ENCODE data around the gene NOS1.

NOS1 gene

DNA sequence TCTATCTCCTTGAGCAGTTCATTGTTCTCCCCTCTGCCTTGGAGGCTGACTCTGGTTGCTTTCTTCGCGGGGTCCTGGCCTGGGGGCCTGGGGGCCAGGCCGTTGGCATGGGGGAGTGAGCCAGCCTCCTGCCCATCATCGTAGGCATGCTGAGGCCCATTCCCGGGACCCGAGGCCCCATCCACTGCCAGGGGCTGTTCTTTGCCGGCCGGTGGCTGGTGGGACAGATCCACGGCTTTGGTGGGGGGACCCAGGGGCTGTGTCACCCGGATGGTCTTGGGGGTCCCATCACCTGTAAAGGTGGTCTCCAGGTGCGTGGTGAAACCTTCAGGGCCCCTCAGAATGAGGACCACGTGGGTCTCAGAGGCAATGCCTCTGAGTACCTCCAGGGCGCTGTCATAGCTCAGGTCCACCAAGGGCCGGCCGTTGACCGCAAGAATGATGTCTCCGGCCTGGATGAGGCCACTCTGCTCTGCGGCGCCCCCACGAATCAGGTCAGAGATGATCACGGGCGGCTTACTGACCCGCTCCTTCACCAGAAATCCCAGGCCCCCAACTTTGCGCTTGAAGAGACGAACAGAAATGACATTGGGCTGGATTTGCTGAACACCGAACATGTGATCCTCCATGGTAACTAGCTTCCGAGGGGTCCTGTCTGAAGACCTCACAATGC is 30.8 kb downstream of the NOS1 start:
- DNase-seq (ENCODE audit: low read depth in 2 of 2): no peak

DNA sequence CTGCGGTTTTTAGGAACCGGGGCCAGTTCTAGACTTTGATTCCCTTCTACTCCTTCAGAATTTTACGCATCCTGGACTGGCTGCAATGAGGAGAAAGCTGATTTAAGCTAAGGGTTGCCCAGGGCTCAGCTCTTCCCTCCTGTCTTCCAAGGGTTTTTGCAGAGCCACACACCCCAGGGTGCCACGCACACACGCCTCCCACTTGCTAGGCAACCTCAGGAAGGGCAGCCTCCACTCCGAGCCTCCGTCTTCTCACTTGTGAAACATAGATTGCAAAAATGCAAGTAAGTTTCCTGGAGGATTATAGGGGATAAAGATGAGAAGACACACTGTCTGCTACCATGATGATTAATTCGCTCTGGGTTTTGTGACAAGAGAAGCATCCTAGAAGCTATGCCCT is 31.7 kb downstream of the NOS1 start:
- no peak for DNase-seq (ENCODE audit: low read depth in 2 of 2)

DNA sequence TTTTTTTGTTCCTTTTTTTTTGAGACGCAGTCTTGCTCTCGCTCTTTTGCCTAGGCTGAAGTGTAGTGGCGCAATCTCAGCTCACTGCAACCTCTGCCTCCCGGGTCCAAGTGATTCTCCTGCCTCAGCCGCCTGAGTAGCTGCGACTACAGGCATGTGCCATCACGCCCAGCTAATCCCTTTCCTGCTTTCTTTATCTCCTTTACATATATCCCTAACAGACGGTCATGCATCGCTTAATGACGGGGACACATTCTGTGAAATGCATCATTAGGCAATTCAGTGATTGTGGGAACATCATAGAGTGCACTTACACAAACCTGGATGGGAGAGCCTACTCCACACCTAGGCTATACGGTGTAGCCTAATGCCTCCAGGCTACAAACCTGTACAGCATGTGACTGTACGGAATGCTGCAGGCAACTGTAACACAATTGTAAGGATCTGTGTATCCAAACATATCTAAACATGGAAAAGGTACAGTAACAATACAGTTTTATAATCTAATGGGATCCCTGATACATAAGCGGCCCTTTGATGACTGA is 32.8 kb downstream of the NOS1 start:
- no peak for DNase-seq (ENCODE audit: low read depth in 2 of 2)

DNA sequence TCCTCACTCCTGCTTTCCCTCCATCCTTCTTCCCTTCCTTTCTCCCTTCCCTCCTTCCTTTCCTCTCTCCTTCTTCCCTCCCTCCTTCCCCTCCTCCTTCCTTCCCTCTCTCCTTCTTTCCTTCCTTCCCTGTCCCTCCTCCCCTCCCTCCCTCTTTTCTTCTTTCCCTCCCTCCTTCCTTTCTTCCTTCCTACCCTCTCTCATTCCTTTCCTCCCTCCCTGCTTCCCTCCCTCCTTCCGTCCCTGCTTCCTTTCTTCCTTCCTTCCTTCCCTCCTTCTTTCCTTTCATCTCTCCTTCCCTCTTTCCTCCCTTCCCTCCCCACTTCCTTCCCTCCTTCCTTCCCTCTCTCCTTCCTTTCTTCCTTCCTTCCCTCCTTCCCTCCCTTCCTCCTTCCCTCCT is 39.0 kb downstream of the NOS1 start:
- no peak for DNase-seq (ENCODE audit: low read depth in 2 of 2)

DNA sequence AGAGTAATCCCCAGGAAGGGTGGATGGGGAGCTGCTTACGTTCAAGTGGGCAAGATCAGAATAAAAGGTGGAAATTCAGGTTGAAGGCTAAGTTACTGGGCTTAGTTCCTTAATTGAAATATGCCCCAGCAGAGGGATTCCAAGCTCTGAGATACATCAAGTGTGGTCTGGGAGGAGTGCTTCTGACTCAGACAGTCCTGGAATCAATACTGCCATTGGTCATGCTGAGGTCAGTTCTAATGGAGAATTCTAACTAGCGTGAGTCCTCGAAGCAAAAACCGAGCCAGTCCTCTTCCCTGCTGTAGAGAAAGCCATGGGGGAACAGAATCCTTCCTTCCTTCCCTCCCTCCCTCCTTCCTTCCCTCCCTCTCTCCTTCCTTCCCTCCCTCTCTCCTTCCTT is 39.9 kb downstream of the NOS1 start:
- no peak for DNase-seq (ENCODE audit: low read depth in 2 of 2)

DNA sequence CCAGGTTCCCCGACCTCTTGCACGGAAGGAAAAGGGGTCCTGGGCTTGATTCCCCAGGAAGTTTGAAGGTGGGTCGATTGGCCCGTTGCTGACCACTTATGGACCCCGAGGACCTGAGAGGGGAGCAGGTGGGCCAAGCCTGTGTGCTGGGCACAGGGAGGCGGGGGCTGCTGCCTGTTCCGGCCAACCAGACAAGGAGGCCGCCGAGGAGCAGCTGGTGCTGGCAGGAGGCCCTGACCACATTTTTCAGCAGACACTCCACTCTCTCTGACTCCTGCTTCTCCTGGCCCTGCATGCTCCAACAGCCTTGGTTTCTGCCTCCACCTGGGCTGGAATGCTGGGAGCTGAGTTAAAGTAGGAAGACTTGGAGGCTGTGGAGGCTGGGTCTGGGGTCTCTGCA is 42.8 kb downstream of the NOS1 start:
- DNase-seq (ENCODE audit: low read depth in 2 of 2): no peak

DNA sequence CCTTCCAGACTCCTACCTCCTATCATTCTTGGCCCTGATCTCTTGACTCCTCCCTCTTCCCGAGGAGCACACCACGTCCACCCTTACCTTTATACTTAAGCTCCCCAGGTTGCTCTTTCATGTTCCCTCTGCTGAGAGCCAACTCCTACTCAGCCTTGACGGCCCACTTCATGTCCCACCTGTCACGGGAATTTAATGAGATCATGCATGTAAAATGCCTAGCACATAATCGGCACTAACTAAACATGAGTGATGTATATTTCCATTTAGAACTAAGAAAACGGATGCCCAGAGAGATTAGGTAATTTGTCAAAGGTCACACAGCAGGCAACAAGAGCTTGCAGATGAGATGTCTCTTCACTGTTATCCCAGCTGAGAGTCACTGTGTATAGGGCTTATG is 45.1 kb downstream of the NOS1 start:
- DNase-seq (ENCODE audit: low read depth in 2 of 2): no peak

DNA sequence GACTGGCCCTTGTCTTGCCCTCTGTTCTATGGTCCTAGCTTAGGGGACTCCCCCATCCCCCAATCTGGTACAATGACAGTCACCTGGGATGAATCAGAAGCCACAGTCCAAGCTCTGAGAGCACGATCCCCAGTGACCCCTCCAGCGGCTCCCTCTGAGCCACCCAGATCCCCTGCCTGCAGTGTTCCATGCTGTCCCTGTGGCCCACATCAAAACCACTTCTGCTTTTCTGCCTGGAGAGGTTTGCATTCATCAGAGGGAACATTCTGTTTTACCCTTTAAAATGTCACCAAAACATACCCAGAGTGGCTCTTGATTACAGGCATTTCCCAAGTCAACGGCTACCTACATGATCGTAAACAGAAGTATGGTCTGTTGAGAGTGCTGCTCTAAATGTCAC is 47.5 kb downstream of the NOS1 start:
- DNase-seq (ENCODE audit: low read depth in 2 of 2): no peak

DNA sequence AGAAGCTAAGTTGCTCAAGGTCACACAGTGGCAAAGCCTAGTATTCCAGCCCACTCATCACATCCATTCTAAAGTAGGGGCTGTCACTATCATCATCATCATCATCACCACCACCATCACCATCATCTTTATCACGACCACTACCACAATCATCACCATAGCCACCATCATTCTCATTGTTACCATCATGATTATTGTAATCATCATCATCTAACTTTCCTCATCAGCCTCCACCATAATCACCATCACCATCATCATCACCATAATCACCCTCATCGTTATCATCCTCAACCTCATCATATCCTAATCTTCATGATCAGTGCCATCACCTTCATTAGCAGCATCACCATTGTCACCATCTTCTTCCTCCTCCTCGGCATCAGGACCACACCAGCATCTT is 48.7 kb downstream of the NOS1 start:
- DNase-seq (ENCODE audit: low read depth in 2 of 2): no peak

DNA sequence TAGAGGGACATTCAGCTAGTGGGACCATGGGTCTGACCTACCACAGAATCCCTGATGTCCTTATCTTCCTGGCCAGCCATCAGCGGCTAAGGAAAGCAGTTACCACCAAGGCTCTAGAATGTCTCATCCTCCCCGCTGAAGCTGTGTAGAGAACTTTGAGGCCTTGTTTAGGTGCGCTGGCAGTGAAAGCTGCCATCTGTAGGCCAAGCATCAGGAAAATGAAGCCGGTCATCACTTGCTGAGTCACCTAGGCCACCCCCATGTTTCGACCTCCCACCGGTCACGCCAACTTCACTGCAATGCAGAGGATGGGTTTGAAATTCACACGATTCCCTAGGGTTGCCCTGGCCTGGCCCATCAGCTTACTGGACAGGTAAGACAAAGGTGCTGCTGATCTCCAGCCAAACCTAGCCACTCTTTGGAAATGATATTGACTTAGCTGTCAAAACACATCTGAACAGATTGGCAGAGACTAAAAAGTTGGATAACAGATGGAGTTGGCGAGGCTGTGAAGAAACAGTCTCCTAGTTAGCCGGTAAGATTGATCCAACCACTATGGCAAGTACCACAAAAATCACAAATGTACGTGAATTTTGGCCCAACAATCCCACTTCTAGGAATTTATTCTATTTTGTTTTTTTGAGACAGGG is 52.0 kb downstream of the NOS1 start:
- DNase-seq (ENCODE audit: low read depth in 2 of 2): no peak

DNA sequence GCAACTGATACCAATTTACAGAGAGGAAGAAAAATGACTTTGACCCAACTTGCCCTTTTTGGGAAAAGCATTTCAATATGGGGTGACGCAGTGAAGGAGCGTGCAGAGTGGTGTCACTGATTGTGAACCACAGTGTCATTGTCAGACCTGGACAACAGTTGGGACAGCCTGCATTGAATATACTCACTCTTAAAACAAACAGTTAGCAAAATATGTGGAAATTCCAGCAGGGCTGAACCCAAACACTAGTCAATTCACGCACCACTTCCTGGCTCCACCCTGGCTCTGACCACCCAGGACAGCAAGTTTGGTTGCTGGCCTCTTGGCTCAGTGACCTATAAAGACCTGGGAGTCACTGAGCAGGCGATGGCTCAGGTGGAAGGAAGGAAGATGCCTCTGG is 61.3 kb downstream of the NOS1 start:
- DNase-seq (ENCODE audit: low read depth in 2 of 2): no peak

DNA sequence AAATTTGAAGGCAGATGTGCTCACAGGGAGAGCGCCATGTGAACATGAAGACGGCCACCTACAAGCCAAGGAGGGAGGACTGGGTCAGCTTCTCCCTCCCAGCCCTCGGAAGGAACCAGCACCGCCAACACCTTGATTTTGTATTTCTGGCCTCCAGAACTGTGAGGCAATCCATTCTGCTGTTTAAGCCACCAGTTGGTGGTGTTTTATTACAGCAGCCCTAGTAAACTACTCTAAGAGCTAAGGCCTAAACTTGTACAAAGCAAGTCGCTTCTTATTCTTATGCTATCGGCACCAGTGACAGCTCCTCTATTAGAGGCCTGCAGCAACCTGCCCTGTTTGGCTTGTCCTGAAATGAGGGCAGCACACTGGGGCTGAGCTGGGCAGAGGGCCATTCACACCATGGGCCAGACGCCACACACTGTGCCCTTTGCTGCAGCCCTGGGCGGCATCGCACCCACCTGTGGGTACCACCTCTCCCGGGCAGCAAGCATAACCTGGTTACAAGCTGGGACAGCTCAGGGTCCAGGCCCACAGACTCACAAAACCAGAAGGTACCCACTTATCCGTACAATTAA is 62.7 kb downstream of the NOS1 start:
- DNase-seq (ENCODE audit: low read depth in 2 of 2): no peak

DNA sequence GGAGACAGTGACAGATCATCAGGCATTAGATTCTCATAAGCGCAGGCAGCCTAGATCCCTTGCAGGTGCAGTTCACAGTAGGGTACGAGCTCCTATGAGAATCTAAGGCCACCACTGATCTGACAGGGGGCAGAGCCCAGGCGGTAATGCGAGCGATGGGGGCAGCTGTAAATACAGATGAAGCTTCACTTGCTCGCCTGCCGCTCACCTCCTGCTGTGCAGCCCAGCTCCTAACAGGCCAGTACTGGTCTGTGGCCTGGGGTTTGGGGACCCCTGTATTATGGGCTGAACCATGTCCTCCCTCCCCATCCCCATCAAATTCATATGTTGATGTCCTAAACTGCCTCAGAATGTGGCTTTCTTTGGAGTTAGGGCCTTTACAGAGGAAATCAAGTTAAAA is 63.2 kb downstream of the NOS1 start:
- DNase-seq (ENCODE audit: low read depth in 2 of 2): no peak

DNA sequence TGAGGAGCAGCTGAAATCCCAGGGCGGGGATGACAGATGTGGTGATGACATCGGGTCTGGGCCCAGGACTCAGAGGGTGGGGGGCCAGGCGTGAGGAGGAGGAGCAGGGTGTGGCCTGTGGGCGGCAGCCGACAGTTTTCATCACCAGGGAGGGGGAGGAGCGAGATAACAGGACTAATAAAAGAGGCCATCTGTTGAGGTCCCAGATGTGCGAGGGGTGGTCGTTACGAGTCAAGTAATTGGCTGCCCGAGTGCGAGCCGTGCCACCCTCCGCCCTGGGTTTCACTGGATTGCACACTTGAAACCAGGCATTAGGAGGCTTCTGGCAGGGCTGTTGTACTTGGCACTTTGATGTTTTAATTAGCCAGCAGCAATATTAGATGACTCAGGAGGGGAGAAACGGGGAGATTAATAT is 67.2 kb downstream of the NOS1 start:
- DNase-seq (ENCODE audit: low read depth in 2 of 2): no peak

DNA sequence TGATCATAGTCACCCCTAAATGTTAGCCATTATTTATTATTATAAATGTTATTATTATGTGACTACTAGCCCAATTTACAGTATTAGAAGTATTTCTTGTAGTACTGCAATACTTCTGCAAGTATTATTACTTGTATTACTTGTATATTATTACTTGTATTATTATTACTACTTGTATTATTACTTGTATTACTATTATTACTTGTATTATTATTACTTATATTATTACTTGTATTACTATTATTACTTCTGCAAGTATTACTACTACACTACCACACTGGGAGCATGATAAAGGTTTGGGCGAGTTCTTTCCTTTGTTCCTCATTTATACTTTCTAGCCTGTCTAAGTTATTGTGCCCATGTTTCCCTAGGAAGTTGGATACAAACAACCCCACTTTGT is 67.9 kb downstream of the NOS1 start:
- DNase-seq (ENCODE audit: low read depth in 2 of 2): no peak

DNA sequence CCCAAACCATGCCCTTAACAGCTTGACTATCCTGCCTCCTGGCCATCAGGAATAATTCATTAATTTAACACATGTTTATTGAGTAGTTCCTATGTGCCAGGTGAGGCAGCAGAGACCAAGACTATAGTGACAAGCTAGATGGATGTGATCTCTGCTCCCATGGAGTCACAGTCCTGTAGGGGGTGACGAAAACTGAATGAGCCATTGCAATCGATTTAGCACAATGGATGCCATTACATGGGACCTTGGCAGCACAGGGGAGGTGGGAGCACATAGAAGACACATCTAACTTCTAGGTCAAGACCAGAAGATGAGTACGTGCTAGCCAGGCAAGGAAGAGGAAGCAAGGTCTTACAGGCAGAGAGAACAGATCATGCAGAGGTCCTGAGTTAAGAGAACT is 68.7 kb downstream of the NOS1 start:
- no peak for DNase-seq (ENCODE audit: low read depth in 2 of 2)

DNA sequence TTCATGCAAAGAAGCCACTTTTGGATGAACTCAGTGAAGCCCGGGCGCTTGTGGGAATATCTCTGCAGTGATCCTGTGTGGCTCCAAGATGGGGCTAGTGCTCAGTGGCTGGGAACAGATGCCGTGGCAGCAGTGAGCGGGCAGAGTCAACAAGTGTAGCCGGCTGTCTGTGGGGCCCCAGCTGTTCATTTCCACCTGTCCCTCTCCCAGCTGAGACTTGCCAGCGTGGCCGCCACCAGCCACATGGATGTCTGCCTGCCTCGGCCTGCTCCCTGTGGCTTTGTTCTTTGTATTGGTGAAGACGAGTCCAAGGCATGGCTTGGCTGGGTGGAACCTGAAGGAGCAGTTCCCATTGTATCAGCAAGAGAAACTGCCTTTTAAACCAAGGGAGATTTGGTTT is 77.3 kb downstream of the NOS1 start:
- no peak for DNase-seq (ENCODE audit: low read depth in 2 of 2)

DNA sequence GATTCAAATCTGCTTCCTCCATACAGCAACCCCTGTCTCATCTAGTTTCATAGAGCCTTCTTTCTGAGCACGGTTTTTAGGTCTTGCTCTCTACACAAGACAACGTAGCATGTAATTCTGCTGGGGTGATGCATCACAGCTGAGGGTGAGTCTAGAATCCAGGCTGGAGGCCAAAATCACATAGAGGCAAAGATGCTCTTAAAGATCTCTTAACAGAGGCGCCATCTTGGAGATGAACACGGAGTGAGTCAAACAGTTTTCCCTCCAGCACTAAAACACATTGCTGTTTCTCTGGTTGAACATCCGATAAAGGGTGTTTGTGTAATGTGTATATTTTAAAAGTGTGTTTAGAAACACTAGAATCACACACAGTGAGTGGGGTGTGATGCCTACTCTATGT is 78.9 kb downstream of the NOS1 start:
- no peak for DNase-seq (ENCODE audit: low read depth in 2 of 2)

DNA sequence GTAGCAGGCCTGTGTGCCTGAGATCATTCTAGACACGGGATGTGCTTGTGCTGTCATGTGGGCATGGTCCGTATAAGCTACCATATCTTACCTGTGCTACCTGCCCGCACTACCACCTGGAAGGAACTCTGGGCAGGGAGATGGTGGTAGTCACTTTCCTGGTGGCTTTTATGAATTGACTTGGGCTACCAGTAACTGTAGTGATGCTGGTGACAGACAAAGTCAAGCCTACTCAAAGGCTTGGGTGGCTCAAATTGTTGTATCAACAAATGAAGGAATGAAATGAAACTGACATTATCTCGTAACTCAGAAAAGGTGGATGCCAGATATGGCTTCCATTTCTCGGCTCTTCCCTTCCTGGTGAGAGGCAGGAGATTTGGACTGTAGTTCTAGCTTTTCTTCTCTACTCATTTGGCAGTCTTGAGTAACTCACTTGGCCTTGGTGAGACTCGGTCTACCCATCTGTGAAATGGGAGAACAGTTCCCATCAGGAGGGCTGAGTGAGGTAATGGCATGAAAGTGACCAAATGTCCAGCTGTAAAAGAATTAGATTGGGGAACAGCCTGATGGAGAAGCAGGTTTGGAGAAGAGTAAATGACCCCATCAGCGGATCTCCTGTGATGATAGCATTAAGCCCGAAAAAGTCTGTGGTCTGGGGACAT is 81.3 kb downstream of the NOS1 start:
- DNase-seq (ENCODE audit: low read depth in 2 of 2): no peak

DNA sequence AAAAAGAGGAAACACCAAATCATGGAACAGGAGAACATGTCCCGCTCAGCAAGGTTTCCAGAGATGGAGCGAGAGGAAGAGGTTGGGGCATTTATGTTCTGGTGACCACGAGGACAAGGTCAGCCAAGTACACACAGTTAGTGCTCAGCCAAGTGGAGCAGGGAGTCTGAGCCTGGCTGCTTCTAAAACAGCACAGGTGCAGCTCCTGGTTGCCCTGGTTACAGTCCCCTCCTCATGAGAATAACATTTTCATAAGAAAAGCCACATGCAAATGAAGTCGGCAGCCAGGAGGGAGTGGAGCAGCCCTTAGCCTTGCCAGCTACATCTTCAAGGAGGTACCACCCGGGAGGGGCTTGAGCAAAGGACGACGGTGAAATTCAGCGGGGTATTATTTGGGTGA is 81.8 kb downstream of the NOS1 start:
- DNase-seq (ENCODE audit: low read depth in 2 of 2): no peak

DNA sequence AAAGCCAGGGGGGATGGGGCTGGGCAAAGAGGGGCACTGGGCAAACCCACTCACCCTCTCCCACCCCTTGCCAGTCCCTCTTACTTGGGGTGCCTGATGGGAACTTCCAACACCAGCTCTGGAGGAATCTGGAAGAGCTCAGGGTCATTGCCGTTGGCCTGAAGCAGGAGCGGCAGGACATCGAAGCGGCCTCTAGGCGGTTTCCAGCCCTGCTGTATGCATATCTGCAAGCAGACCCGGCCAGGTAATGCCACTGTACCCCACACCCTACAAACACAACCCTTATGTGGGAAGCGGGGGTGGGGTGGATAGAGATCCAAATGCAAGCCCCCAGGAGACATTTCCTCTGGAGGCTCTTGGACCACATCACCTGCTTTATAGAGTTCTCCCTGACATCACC is 83.6 kb downstream of the NOS1 start:
- DNase-seq (ENCODE audit: low read depth in 2 of 2): no peak

DNA sequence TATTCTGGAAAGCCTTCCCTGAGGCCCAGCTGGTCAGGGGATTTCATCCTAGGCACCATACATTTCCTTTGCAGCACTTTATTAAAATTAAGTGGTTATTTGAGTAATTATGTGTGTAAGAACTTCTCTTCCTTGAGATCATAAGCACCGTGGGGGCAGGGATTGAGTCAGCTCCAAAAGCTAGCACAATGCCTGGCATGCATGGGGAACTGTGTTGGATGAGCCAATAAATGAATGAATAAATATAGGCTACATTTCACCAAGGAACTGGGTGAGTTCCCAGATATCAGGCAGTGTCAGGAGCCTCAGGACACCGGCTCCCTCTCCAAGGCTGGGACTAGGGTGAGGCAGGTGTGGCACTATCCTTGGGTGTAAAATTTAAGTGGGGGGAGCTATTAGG is 88.3 kb downstream of the NOS1 start:
- no peak for DNase-seq (ENCODE audit: low read depth in 2 of 2)

DNA sequence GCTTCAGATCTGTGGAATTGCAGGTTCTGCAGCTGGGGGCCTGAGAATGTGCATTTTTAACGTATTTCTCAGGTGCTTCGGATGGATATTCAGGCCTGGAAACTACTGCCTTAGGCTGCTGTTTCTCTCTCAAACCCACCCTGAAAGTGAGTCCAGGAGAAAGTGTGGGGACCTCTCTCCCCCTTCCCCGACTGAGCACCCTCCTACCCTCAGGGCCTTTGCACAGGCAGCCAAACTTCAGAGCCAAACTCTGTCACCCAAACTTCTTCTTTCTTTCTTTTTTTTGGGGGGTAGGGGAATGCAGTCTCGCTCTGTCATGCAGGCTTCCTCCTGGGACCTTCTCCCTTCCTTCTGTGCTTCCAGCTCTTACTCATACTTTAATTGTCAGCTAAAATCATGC is 88.7 kb downstream of the NOS1 start:
- DNase-seq (ENCODE audit: low read depth in 2 of 2): no peak

Data from activated CD8-positive, alpha-beta memory T cell treated with anti-CD3 and anti-CD28 coated beads for 4 hours (primary cell).